CD14-positive monocyte (primary cell): ENCODE results near the gene BNC2. TPM values are rescaled to one million over a fixed set of nuclear protein-coding genes. Genes with fewer than 3 reads are reported as not detected.
"Not testable (repeated sequence)": the region's sequence is repeated elsewhere in the genome, so short reads cannot be mapped to it uniquely, and the experiment has no call there.

Experiments used
- DNase-seq, 3 donors: peaks; one replicate each; pipeline ENCODE4 v3.0.0-alpha.2; 2011 to 2022
- H2AFZ ChIP-seq: 2 replicates; pipeline ENCODE4 v1.6.0; 2012; ENCODE audit warnings: mild to moderate bottlenecking, low read depth, low read length, inconsistent platforms; ENCODE audit not compliant: insufficient read depth, poor library complexity, severe bottlenecking
- H3K27ac ChIP-seq, 2 donors: 1 replicate in 1 of 2; 2 replicates in 1 of 2; pipeline ENCODE4 v1.5.1; 2012 to 2013; ENCODE audit warnings: low read length in 2 of 2, control low read depth in 1 of 2, inconsistent platforms in 1 of 2, low read depth in 1 of 2, mild to moderate bottlenecking in 1 of 2
- H3K27me3 ChIP-seq, 2 donors: one replicate each; pipeline versions ENCODE4 v1.6.0 to v1.6.1; 2011 to 2013; ENCODE audit warnings: low read length in 2 of 2; ENCODE audit not compliant: control insufficient read depth in 2 of 2, insufficient read depth in 2 of 2
- H3K36me3 ChIP-seq, 2 donors: replicated peaks in 1 of 2; 1 replicate in 1 of 2; 2 replicates in 1 of 2; pipeline versions ENCODE4 v1.5.1 to v1.6.1; 2012 to 2013; ENCODE audit warnings: low read length in 2 of 2, control low read depth in 1 of 2, inconsistent platforms in 1 of 2, mild to moderate bottlenecking in 1 of 2; ENCODE audit not compliant: insufficient read depth in 2 of 2, control insufficient read depth in 1 of 2
- H3K4me1 ChIP-seq, 2 donors: 1 replicate in 1 of 2; 2 replicates in 1 of 2; pipeline versions ENCODE4 v1.5.1 to v1.6.1; 2012 to 2013; ENCODE audit warnings: low read length in 2 of 2, control low read depth in 1 of 2, inconsistent platforms in 1 of 2, mild to moderate bottlenecking in 1 of 2, moderate library complexity in 1 of 2; ENCODE audit not compliant: insufficient read depth in 2 of 2, control insufficient read depth in 1 of 2
- H3K4me2 ChIP-seq: replicated peaks from 2 replicates; pipeline ENCODE3; 2012; ENCODE audit warnings: low read length, moderate library complexity, mild to moderate bottlenecking; ENCODE audit not compliant: poor library complexity, severe bottlenecking; ENCODE audit errors: extremely low read depth
- H3K4me3 ChIP-seq, 3 experiments: fragments of 200-600 bp in 1 of 3; sonication (generic) in 1 of 3; replicated peaks in 1 of 3; 1 replicate in 2 of 3; 2 replicates in 1 of 3; pipeline ENCODE4 v1.5.1; 2011 to 2013; ENCODE audit warnings: low read length in 3 of 3, mild to moderate bottlenecking in 3 of 3, control low read depth in 2 of 3, low read depth in 2 of 3, inconsistent platforms in 1 of 3, moderate library complexity in 1 of 3
- H3K79me2 ChIP-seq: 2 replicates; pipeline ENCODE4 v1.6.0; 2012; ENCODE audit warnings: mild to moderate bottlenecking, control low read depth, inconsistent platforms, low read length, moderate library complexity; ENCODE audit not compliant: insufficient read depth
- H3K9ac ChIP-seq: 2 replicates; pipeline ENCODE4 v1.6.0; 2017; ENCODE audit warnings: low read length, mild to moderate bottlenecking; ENCODE audit not compliant: insufficient read depth, poor library complexity, severe bottlenecking
- H3K9me3 ChIP-seq, 2 donors: replicated peaks in 1 of 2; 1 replicate in 1 of 2; 2 replicates in 1 of 2; pipeline versions ENCODE4 v1.5.1 to v1.6.1; 2012 to 2013; ENCODE audit warnings: low read length in 2 of 2, control low read depth in 1 of 2; ENCODE audit not compliant: control insufficient read depth in 1 of 2, insufficient read depth in 1 of 2
- H4K20me1 ChIP-seq: 2 replicates; pipeline ENCODE4 v1.6.0; 2012; ENCODE audit warnings: mild to moderate bottlenecking, low read length, control low read depth, moderate library complexity; ENCODE audit not compliant: insufficient read depth
- H3K27ac Mint-ChIP-seq, 7 donors: one replicate each; pipeline ENCODE4 v1.8.0; 2020; ENCODE audit warnings: mild to moderate bottlenecking in 7 of 7, mixed read lengths in 7 of 7, moderate library complexity in 6 of 7, inconsistent platforms in 2 of 7
- H3K27me3 Mint-ChIP-seq, 3 donors: one replicate each; pipeline ENCODE4 v1.8.0; 2021 to 2022; ENCODE audit warnings: low read depth in 3 of 3, mild to moderate bottlenecking in 3 of 3, mixed read lengths in 3 of 3, moderate library complexity in 3 of 3, inconsistent platforms in 1 of 3
- H3K36me3 Mint-ChIP-seq, 2 donors: one replicate each; pipeline ENCODE4 v1.8.0; 2020; ENCODE audit warnings: mixed read lengths in 2 of 2, inconsistent platforms in 1 of 2, mild to moderate bottlenecking in 1 of 2
- H3K4me1 Mint-ChIP-seq: one replicate; pipeline ENCODE4 v1.8.0; 2020; ENCODE audit warnings: mild to moderate bottlenecking, mixed read lengths
- H3K4me3 Mint-ChIP-seq, 2 donors: one replicate each; pipeline ENCODE4 v1.8.0; 2020; ENCODE audit warnings: mild to moderate bottlenecking in 2 of 2, mixed read lengths in 2 of 2, moderate library complexity in 1 of 2
- H3K9me3 Mint-ChIP-seq, 7 donors: one replicate each; pipeline ENCODE4 v1.8.0; 2020 to 2022; ENCODE audit warnings: mixed read lengths in 7 of 7, mild to moderate bottlenecking in 6 of 7, moderate library complexity in 6 of 7, inconsistent platforms in 2 of 7
- CTCF ChIP-seq: fragments of 200-600 bp; IDR thresholded peaks from one replicate; pipeline ENCODE4 v1.8.0; 2022; ENCODE audit warnings: antibody characterized with exemption, mild to moderate bottlenecking
- WGBS: methylation state at CpG from one replicate; pipeline ENCODE4 v1.1.5; 2013; ENCODE audit warnings: missing lambda C conversion rate; ENCODE audit not compliant: insufficient coverage; 5-methylcytosine and 5-hydroxymethylcytosine counted together
- intact Hi-C, 2 donors: fragments of 100-400 bp; cut with micrococcal nuclease; formaldehyde crosslinking; loops; one replicate each; pipeline versions ENCODE4 v1.15.0 to v1.15.1; 2023
- polyA plus RNA-seq, 3 donors: library from polyadenylated mRNA; depleted of rRNA in 1 of 3; unstranded in 2 of 3; stranded (reverse) in 1 of 3; fragments of 300-500 nt in 2 of 3; fragments of >200 nt in 1 of 3; fragmentation: Illumina TruSeq in 2 of 3; gene quantifications; 1 replicate in 2 of 3; 2 replicates in 1 of 3; pipeline ENCODE4 v1.2.3, GENCODE V29; 2012 to 2021

The BNC2 gene
- polyA plus RNA-seq, 3 donors: 0.01 TPM; not detected in 2

GRCh38 chr9:16482764-16483163, 387.7 kb downstream of the BNC2 start:
- WGBS: 100% methylated on average over 3 of the region's 6 CpGs
- peaks cover 0 to 2% of the 10 kb centered on the region in 2 donors for H3K9me3 ChIP-seq
- no peak overlapping the region for H3K27ac Mint-ChIP-seq
- no peak for DNase-seq
- H3K36me3 Mint-ChIP-seq: no peaks in the 10 kb centered on the region
- H3K4me3 ChIP-seq: no peak overlapping the region
- H3K79me2 ChIP-seq: no peaks in the 10 kb centered on the region
- H3K27ac ChIP-seq: no peak overlapping the region
- H3K36me3 ChIP-seq: no peaks in the 10 kb centered on the region
- H3K9me3 Mint-ChIP-seq: peaks cover 0 to 7% (median 3%) of the 10 kb centered on the region in 7 donors
- H3K4me1 ChIP-seq: no peaks in the 10 kb centered on the region
- no peaks in the 10 kb centered on the region for H3K27me3 ChIP-seq
- TF ChIP-seq CTCF: no peak
- peaks cover 0 to 3% (median 2%) of the 10 kb centered on the region in 3 donors for H3K27me3 Mint-ChIP-seq
- H3K4me3 Mint-ChIP-seq: no peak overlapping the region
- intact Hi-C loops: no loop called here
- no peak overlapping the region for H3K9ac ChIP-seq
- no peaks in the 10 kb centered on the region for H4K20me1 ChIP-seq
- no peak overlapping the region for H2AFZ ChIP-seq
- H3K4me2 ChIP-seq: no peak overlapping the region
- H3K4me1 Mint-ChIP-seq: no peaks in the 10 kb centered on the region

GRCh38 chr9:16480584-16480983, 389.9 kb downstream of the BNC2 start:
- H3K9me3 ChIP-seq, H3K4me1 ChIP-seq, H3K27me3 ChIP-seq, DNase-seq, intact Hi-C loops, H3K4me2 ChIP-seq, H3K9ac ChIP-seq, H2AFZ ChIP-seq, H3K4me3 Mint-ChIP-seq, H3K4me1 Mint-ChIP-seq, H4K20me1 ChIP-seq, H3K27me3 Mint-ChIP-seq, H3K4me3 ChIP-seq, H3K27ac Mint-ChIP-seq, H3K36me3 Mint-ChIP-seq, H3K27ac ChIP-seq, H3K36me3 ChIP-seq, H3K9me3 Mint-ChIP-seq, H3K79me2 ChIP-seq: not testable (repeated sequence)
- 94% methylated on average over 8 of the region's 20 CpGs for WGBS
